ENCODE measurements around the gene WHRN.

The WHRN gene

DNA sequence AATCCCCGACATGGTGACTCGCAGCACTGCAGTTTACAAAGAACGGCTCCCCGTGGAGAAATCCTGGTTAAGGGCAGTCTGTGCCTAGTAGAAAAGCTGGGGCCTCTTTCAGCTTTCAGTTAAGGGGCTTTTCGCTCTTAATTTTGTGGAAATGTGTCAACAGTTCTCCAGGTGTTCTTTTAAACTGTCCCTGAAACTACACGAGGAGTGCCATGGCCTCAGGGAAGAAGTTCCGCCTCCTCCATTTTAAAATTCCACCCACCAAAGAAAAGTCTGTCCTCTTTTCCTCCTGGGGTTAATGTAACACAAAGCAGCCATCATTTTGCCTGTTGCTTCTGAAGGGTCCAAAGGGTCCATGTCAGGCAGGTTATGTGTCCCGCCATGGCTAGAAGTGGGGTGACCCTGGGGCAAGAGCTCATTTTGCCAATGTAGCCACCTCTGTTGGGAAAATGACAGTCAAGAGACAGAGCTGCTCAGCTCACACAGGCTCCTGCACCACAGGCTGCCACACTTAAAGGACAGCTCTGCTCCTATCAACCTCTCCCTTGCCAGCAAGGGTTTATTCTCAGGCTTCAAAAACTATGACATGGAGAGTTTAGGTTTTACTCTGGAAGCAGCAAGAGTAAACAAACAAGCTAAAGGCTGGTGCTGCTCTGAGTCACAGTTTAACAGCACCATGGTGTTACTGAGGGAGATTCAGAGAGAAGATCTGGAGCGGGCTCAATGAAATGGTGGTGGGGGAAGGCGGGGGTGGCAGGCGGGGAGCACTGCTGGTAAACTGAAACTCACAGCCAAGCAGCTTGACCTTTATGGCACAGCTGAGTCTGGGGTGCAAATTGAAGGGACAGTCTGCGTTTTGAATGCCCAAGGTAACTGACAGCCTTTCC lies 3.2 kb downstream of the WHRN start:
- Histone ChIP-seq H3K27ac (ENCODE audit: insufficient read depth, low read depth, low read length, poor library complexity, severe bottlenecking) (peak overlapping the region; percentile 88), H3K9me3 (ENCODE audit: control insufficient read depth, low read length) (no peaks in the 10 kb centered on the region), H3K4me1 (ENCODE audit: control insufficient read depth, insufficient read depth, low read length) (peaks cover 46% of the 10 kb centered on the region), H3K27me3 (ENCODE audit: control insufficient read depth, insufficient read depth, low read length, poor library complexity, severe bottlenecking) (peaks cover 23% of the 10 kb centered on the region), H3K4me3 (ENCODE audit: insufficient read depth, low read depth, low read length) (peak overlapping the region; percentile 1), H3K36me3 (ENCODE audit: control insufficient read depth, insufficient read depth, low read length) (no peaks in the 10 kb centered on the region)
- 14 to 22% methylated on average over 12 of the region's 12 CpGs for WGBS, 2 experiments

GRCh38 chr9:114500697-114501292 lies 4.5 kb downstream of the WHRN start:
- no peaks in the 10 kb centered on the region for H3K9me3 ChIP-seq (ENCODE audit: control insufficient read depth, low read length)
- no peak overlapping the region for H3K4me3 ChIP-seq (ENCODE audit: insufficient read depth, low read depth, low read length)
- no peaks in the 10 kb centered on the region for H3K36me3 ChIP-seq (ENCODE audit: control insufficient read depth, insufficient read depth, low read length)
- no peak overlapping the region for H3K27ac ChIP-seq (ENCODE audit: insufficient read depth, low read depth, low read length, poor library complexity, severe bottlenecking)
- peaks cover 17% of the 10 kb centered on the region for H3K27me3 ChIP-seq (ENCODE audit: control insufficient read depth, insufficient read depth, low read length, poor library complexity, severe bottlenecking)
- peaks cover 46% of the 10 kb centered on the region for H3K4me1 ChIP-seq (ENCODE audit: control insufficient read depth, insufficient read depth, low read length)
- WGBS, 2 experiments: 83% methylated on average over 3 of the region's 3 CpGs

DNA sequence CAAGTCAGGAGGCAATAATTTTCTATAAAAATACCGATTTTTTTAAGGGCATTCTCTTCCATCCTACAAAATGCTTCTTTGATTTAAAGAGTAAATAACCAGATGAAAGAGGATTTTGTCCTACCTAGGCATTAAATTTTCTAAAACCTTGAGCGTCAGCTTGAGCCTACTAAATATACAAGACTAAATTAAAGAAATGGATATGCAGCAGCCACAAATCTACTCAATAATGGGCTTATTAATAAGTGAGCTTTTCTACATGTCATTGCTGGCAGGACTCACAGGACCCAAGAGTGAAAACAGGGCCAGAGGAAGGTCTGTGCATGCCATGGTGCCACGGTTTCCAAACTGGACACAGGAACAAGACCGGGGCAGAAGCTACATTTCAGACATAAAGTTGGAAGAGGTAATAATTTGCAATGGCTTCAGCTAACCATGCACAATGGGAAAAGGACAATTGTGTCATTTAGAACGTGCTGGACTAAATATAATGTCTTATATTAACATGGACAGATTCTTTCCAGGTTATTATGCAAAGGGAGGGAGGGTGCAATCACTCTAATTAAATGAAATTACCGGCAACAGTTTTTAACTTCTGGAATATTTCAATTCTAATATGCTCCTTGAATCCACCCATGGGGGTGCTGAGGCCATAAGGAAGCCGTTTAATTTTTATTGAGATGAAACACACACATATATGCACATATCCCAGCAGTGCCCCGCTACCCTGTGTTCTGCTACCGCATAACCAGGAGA lies 5.2 kb downstream of the WHRN start:
- H3K27ac ChIP-seq (ENCODE audit: insufficient read depth, low read depth, low read length, poor library complexity, severe bottlenecking): no peak overlapping the region
- no peaks in the 10 kb centered on the region for H3K9me3 ChIP-seq (ENCODE audit: control insufficient read depth, low read length)
- H3K4me3 ChIP-seq (ENCODE audit: insufficient read depth, low read depth, low read length): no peak overlapping the region
- H3K36me3 ChIP-seq (ENCODE audit: control insufficient read depth, insufficient read depth, low read length): no peaks in the 10 kb centered on the region
- peaks cover 46% of the 10 kb centered on the region for H3K4me1 ChIP-seq (ENCODE audit: control insufficient read depth, insufficient read depth, low read length)
- 84 to 88% methylated on average over 7 to 9 of the region's 9 CpGs for WGBS, 2 experiments
- peaks cover 15% of the 10 kb centered on the region for H3K27me3 ChIP-seq (ENCODE audit: control insufficient read depth, insufficient read depth, low read length, poor library complexity, severe bottlenecking)

- Histone ChIP-seq H3K4me1 (ENCODE audit: control insufficient read depth, insufficient read depth, low read length) (peaks cover 46% of the 10 kb centered on the region), H3K27ac (ENCODE audit: insufficient read depth, low read depth, low read length, poor library complexity, severe bottlenecking) (no peak overlapping the region), H3K36me3 (ENCODE audit: control insufficient read depth, insufficient read depth, low read length) (no peaks in the 10 kb centered on the region), H3K9me3 (ENCODE audit: control insufficient read depth, low read length) (no peaks in the 10 kb centered on the region), H3K4me3 (ENCODE audit: insufficient read depth, low read depth, low read length) (no peak overlapping the region), H3K27me3 (ENCODE audit: control insufficient read depth, insufficient read depth, low read length, poor library complexity, severe bottlenecking) (peaks cover 9% of the 10 kb centered on the region)
- 72 to 76% methylated on average over 9 of the region's 9 CpGs for WGBS, 2 experiments
These were observed 5.7 kb downstream of the WHRN start for GRCh38 chr9:114499528-114499927.

DNA sequence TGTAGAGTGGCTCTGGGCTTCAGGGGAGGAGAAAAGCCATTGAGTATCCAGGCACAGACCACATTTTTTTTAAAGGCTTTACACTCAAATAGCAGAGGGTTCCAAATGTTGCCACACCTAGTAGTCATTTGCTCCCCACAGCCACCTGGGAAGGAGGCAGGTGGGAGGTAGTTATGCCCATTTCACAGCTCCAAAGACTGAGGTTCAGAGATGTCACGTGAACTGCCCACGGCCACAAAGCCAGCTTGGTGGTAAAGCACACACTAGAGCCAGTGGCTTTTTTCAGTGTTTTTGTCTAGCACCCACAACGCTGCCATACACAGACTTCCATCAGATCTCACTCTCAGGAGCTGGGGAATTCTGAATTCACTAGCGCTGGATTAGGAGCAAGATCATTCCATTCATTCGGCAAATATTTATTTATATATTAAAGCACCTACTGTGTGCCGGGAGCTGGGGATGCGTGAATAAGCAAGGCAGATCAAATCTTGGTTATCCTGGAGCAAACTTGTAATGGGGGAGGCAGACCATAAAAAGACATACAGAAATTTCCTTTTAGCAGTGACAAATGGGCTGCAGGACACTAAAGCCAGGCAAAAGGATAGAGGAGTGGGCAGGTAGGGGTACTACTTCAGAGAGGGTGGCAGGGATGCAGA lies 7.4 kb downstream of the WHRN start:
- Histone ChIP-seq H3K36me3 (ENCODE audit: control insufficient read depth, insufficient read depth, low read length) (no peaks in the 10 kb centered on the region), H3K4me1 (ENCODE audit: control insufficient read depth, insufficient read depth, low read length) (peaks cover 37% of the 10 kb centered on the region), H3K27me3 (ENCODE audit: control insufficient read depth, insufficient read depth, low read length, poor library complexity, severe bottlenecking) (no peaks in the 10 kb centered on the region), H3K4me3 (ENCODE audit: insufficient read depth, low read depth, low read length) (no peak overlapping the region), H3K27ac (ENCODE audit: insufficient read depth, low read depth, low read length, poor library complexity, severe bottlenecking) (no peak overlapping the region), H3K9me3 (ENCODE audit: control insufficient read depth, low read length) (no peaks in the 10 kb centered on the region)
- WGBS, 2 experiments: 94 to 96% methylated on average over 5 to 7 of the region's 7 CpGs

GRCh38 chr9:114497236-114497635 lies 8.0 kb downstream of the WHRN start:
- H3K27me3 ChIP-seq (ENCODE audit: control insufficient read depth, insufficient read depth, low read length, poor library complexity, severe bottlenecking): no peaks in the 10 kb centered on the region
- 85 to 93% methylated on average over 2 of the region's 2 CpGs for WGBS, 2 experiments
- H3K9me3 ChIP-seq (ENCODE audit: control insufficient read depth, low read length): no peaks in the 10 kb centered on the region
- peaks cover 31% of the 10 kb centered on the region for H3K4me1 ChIP-seq (ENCODE audit: control insufficient read depth, insufficient read depth, low read length)
- H3K36me3 ChIP-seq (ENCODE audit: control insufficient read depth, insufficient read depth, low read length): no peaks in the 10 kb centered on the region
- no peak overlapping the region for H3K27ac ChIP-seq (ENCODE audit: insufficient read depth, low read depth, low read length, poor library complexity, severe bottlenecking)
- H3K4me3 ChIP-seq (ENCODE audit: insufficient read depth, low read depth, low read length): no peak overlapping the region

GRCh38 chr9:114496011-114496410 lies 9.3 kb downstream of the WHRN start:
- Histone ChIP-seq H3K36me3 (ENCODE audit: control insufficient read depth, insufficient read depth, low read length) (no peaks in the 10 kb centered on the region), H3K4me3 (ENCODE audit: insufficient read depth, low read depth, low read length) (no peak overlapping the region), H3K27me3 (ENCODE audit: control insufficient read depth, insufficient read depth, low read length, poor library complexity, severe bottlenecking) (no peaks in the 10 kb centered on the region), H3K27ac (ENCODE audit: insufficient read depth, low read depth, low read length, poor library complexity, severe bottlenecking) (no peak overlapping the region), H3K9me3 (ENCODE audit: control insufficient read depth, low read length) (no peaks in the 10 kb centered on the region), H3K4me1 (ENCODE audit: control insufficient read depth, insufficient read depth, low read length) (peaks cover 23% of the 10 kb centered on the region)
- WGBS, 2 experiments: 87 to 88% methylated on average over 4 of the region's 4 CpGs

DNA sequence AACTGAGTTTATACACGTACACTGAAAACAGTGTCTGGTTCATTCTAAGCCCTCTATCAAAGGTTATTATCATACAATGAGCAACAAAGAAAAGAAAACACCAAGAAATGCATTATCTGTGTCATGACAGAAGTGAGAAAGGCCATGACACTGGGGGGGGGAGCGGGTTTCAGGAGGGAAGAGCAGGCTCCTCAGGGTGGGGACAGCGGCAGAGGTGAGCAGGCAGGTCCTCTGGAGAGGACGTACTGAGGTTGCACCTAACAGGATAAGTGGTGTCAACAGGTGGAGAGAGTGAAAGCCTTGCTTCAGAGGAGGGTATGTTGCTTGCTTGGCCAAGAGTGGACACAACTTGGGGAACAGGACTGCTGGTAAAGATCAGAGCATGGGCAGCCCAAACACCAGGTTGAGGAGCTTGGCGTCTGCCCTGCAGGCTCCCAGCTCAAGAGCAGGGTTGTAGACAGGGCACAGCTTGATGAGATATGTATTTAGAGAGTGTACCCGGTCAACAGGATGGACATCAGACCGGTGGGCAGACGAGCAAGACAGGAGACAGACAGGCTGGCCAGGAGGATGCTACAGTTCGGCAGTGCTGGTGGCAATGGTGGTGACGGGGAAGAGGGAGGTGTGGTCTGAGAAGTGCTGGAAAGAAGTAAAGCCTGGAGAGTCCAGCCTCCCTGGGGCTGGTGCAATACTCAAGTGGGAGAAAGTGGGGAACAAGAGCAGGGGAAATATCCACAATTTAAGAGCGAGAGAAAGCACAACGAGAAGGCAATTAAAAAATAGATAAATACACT lies 10.3 kb downstream of the WHRN start:
- H3K27ac ChIP-seq (ENCODE audit: insufficient read depth, low read depth, low read length, poor library complexity, severe bottlenecking): no peak overlapping the region
- H3K4me1 ChIP-seq (ENCODE audit: control insufficient read depth, insufficient read depth, low read length): peaks cover 13% of the 10 kb centered on the region
- H3K9me3 ChIP-seq (ENCODE audit: control insufficient read depth, low read length): no peaks in the 10 kb centered on the region
- H3K27me3 ChIP-seq (ENCODE audit: control insufficient read depth, insufficient read depth, low read length, poor library complexity, severe bottlenecking): no peaks in the 10 kb centered on the region
- H3K4me3 ChIP-seq (ENCODE audit: insufficient read depth, low read depth, low read length): no peak overlapping the region
- H3K36me3 ChIP-seq (ENCODE audit: control insufficient read depth, insufficient read depth, low read length): no peaks in the 10 kb centered on the region
- 78 to 86% methylated on average over 11 to 12 of the region's 12 CpGs for WGBS, 2 experiments

DNA sequence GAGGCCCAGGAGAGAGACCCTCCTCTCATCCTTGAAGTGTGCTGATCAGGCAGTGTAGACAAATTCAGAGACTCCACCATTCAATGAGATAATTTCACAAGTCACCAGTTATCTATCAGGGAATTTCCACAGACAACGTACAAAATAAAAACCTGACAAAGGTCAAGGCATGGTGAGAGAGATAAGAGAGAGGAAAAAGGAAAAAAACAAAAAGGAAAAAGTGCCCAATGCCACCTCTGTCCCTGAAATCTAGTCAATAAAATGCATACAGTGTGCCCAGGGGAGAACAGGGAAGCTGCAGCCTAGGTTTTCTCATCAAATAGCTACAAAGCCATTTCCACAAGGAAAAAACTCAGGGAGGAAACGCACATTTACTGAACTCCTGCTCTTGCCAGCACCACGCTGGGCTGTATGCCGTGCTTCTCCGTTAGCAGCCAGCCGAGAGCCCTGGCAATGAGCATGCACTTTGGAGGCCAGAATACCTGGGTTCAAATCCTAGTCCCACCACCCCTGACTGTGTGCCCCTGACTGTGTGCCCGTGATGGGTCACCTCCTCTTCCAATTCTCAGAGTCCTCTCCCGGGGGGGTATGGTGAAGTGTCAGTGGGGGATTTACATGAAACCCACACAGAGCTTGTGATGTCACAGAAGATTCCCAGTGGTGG lies 11.6 kb downstream of the WHRN start:
- H3K4me1 ChIP-seq (ENCODE audit: control insufficient read depth, insufficient read depth, low read length): peaks cover 5% of the 10 kb centered on the region
- 92 to 93% methylated on average over 7 to 8 of the region's 8 CpGs for WGBS, 2 experiments

More for the DNA sequence above, 11.6 kb downstream of the WHRN start:
- Histone ChIP-seq H3K4me3 (ENCODE audit: insufficient read depth, low read depth, low read length) (no peak overlapping the region), H3K9me3 (ENCODE audit: control insufficient read depth, low read length) (no peaks in the 10 kb centered on the region), H3K36me3 (ENCODE audit: control insufficient read depth, insufficient read depth, low read length) (no peaks in the 10 kb centered on the region), H3K27ac (ENCODE audit: insufficient read depth, low read depth, low read length, poor library complexity, severe bottlenecking) (no peak overlapping the region), H3K27me3 (ENCODE audit: control insufficient read depth, insufficient read depth, low read length, poor library complexity, severe bottlenecking) (no peaks in the 10 kb centered on the region)

All from ectodermal cell (in vitro differentiated cells).